HUES64 (cell line): ENCODE results near the gene ARHGAP21. TPM values are rescaled to one million over a fixed set of nuclear protein-coding genes. Genes with fewer than 3 reads are reported as not detected.
"Not testable (repeated sequence)": the region's sequence is repeated elsewhere in the genome, so short reads cannot be mapped to it uniquely, and the experiment has no call there.

Source experiments
- H3K27ac ChIP-seq: 2 replicates; pipeline ENCODE4 v1.7.0; 2013; ENCODE audit warnings: low read depth, low read length, inconsistent platforms
- H3K27me3 ChIP-seq: 2 replicates; pipeline ENCODE4 v1.6.1; 2013; ENCODE audit warnings: mild to moderate bottlenecking, low read length; ENCODE audit not compliant: insufficient read depth
- H3K36me3 ChIP-seq: 2 replicates; pipeline ENCODE4 v1.6.1; 2013; ENCODE audit warnings: mild to moderate bottlenecking, low read length; ENCODE audit not compliant: insufficient read depth
- H3K4me1 ChIP-seq: 2 replicates; pipeline ENCODE4 v1.6.1; 2013; ENCODE audit warnings: mild to moderate bottlenecking, low read length, moderate library complexity; ENCODE audit not compliant: insufficient read depth
- H3K4me3 ChIP-seq: 2 replicates; pipeline ENCODE4 v1.5.1; 2013; ENCODE audit warnings: mild to moderate bottlenecking, low read length, moderate library complexity
- H3K9ac ChIP-seq: 2 replicates; pipeline ENCODE4 v1.6.1; 2013; ENCODE audit warnings: mild to moderate bottlenecking, low read depth, low read length
- H3K9me3 ChIP-seq: 2 replicates; pipeline ENCODE4 v1.6.1; 2013; ENCODE audit warnings: low read depth, low read length; ENCODE audit not compliant: insufficient read depth
- WGBS: fragments of 150-250, 120-280 bp; methylation state at CpG from one replicate; pipeline ENCODE4 v1.1.7; 2013; ENCODE audit warnings: missing lambda C conversion rate; 5-methylcytosine and 5-hydroxymethylcytosine counted together
- polyA plus RNA-seq, 2 experiments: library from polyadenylated mRNA; stranded (reverse); fragments of 50-300 nt; gene quantifications; one replicate each; pipeline ENCODE4 v1.2.3, GENCODE V29; 2013

ARHGAP21 gene
- 30.5 TPM for polyA plus RNA-seq (2013, experiment 1 of 2)
- polyA plus RNA-seq (2013, experiment 2 of 2), result 31.5 TPM

- Histone ChIP-seq H3K36me3 (no peaks in the 10 kb centered on the region), H3K9ac (peak within 1 kb of the TSS; percentile 88), H3K27ac (peak within 1 kb of the TSS; percentile 67; the same call in 1 of the 2 replicates), H3K4me3 (peak within 1 kb of the TSS; percentile 86), H3K9me3 (no peaks in the 10 kb centered on the region), H3K27me3 (peaks cover 44% of the 10 kb centered on the region), H3K4me1 (peaks cover 39% of the 10 kb centered on the region)
- under 1% methylated on average over 45 of the region's 46 CpGs for WGBS
These were observed at the start of gene ARHGAP21 for GRCh38 chr10:24723788-24724380. ARHGAP21 (minus strand) TSS chr10:24723887; CDS start chr10:24721899, 1,988 bp downstream.

- Histone ChIP-seq H3K27me3 (no peaks in the 10 kb centered on the region), H3K36me3 (no peaks in the 10 kb centered on the region), H3K9me3 (no peaks in the 10 kb centered on the region), H3K4me1 (no peaks in the 10 kb centered on the region), H3K4me3 (no peak overlapping the region), H3K9ac (no peak overlapping the region), H3K27ac (no peak overlapping the region)
- WGBS, result 94% methylated on average over 1 of the region's 1 CpG
These were observed 48.4 kb upstream of the ARHGAP21 start for GRCh38 chr10:24771943-24772694.

- peaks cover 14% of the 10 kb centered on the region for H3K4me1 ChIP-seq
- H3K27me3 ChIP-seq, H3K9ac ChIP-seq, H3K36me3 ChIP-seq, H3K9me3 ChIP-seq, H3K4me3 ChIP-seq, H3K27ac ChIP-seq: not testable (repeated sequence)
- 45% methylated on average over 1 of the region's 1 CpG for WGBS
These were observed 41.3 kb upstream of the ARHGAP21 start for GRCh38 chr10:24764991-24765390.

GRCh38 chr10:24762966-24763623 is 39.4 kb upstream of the ARHGAP21 start:
- Histone ChIP-seq H3K36me3 (no peaks in the 10 kb centered on the region), H3K4me3 (no peak overlapping the region), H3K27me3 (no peaks in the 10 kb centered on the region), H3K4me1 (peaks cover 14% of the 10 kb centered on the region), H3K27ac (peak overlapping the region; percentile 22; the same call in 1 of the 2 replicates), H3K9ac (no peak overlapping the region), H3K9me3 (peaks cover 9% of the 10 kb centered on the region; the same call in 1 of the 2 replicates)
- WGBS, result 23% methylated on average over 1 of the region's 2 CpGs

GRCh38 chr10:24762161-24762924 is 38.7 kb upstream of the ARHGAP21 start:
- Histone ChIP-seq H3K27ac (peak overlapping the region; percentile 22; the same call in 1 of the 2 replicates), H3K9ac (no peak overlapping the region), H3K27me3 (no peaks in the 10 kb centered on the region), H3K9me3 (peaks cover 9% of the 10 kb centered on the region; the same call in 1 of the 2 replicates), H3K4me1 (peaks cover 14% of the 10 kb centered on the region), H3K4me3 (no peak overlapping the region), H3K36me3 (no peaks in the 10 kb centered on the region)
- 88% methylated on average over 5 of the region's 8 CpGs for WGBS

- WGBS, result 81% methylated on average over 2 of the region's 2 CpGs
- Histone ChIP-seq H3K4me1 (peaks cover 14% of the 10 kb centered on the region), H3K27me3 (no peaks in the 10 kb centered on the region), H3K27ac (no peak overlapping the region), H3K9me3 (0 out of 2 replicates have a peak, but pooled peaks cover 4% of the 10 kb centered on the region), H3K36me3 (no peaks in the 10 kb centered on the region), H3K9ac (no peak overlapping the region), H3K4me3 (no peak overlapping the region)
These were observed 36.0 kb upstream of the ARHGAP21 start for GRCh38 chr10:24759672-24760071.

GRCh38 chr10:24758254-24758653 is 34.6 kb upstream of the ARHGAP21 start:
- H3K27me3 ChIP-seq, H3K9me3 ChIP-seq, H3K27ac ChIP-seq, H3K9ac ChIP-seq, H3K4me3 ChIP-seq, H3K36me3 ChIP-seq: not testable (repeated sequence)
- 96% methylated on average over 3 of the region's 3 CpGs for WGBS
- H3K4me1 ChIP-seq, result peaks cover 13% of the 10 kb centered on the region

GRCh38 chr10:24756283-24756682 is 32.6 kb upstream of the ARHGAP21 start:
- WGBS, result 90% methylated on average over 1 of the region's 1 CpG
- no peak overlapping the region for H3K9ac ChIP-seq
- no peaks in the 10 kb centered on the region for H3K4me1 ChIP-seq
- no peaks in the 10 kb centered on the region for H3K27me3 ChIP-seq
- no peak overlapping the region for H3K4me3 ChIP-seq
- H3K9me3 ChIP-seq, result no peaks in the 10 kb centered on the region
- no peak overlapping the region for H3K27ac ChIP-seq
- no peaks in the 10 kb centered on the region for H3K36me3 ChIP-seq

GRCh38 chr10:24751716-24752115 is 28.0 kb upstream of the ARHGAP21 start:
- H3K9ac ChIP-seq, result no peak overlapping the region
- H3K4me1 ChIP-seq, result no peaks in the 10 kb centered on the region
- no peaks in the 10 kb centered on the region for H3K9me3 ChIP-seq
- 90% methylated on average over 1 of the region's 1 CpG for WGBS
- no peak overlapping the region for H3K27ac ChIP-seq
- no peaks in the 10 kb centered on the region for H3K36me3 ChIP-seq
- no peak overlapping the region for H3K4me3 ChIP-seq
- H3K27me3 ChIP-seq, result no peaks in the 10 kb centered on the region

GRCh38 chr10:24750695-24751094 is 27.0 kb upstream of the ARHGAP21 start:
- no CpG with 5 or more reads among the region's 2 CpGs for WGBS
- no peaks in the 10 kb centered on the region for H3K9me3 ChIP-seq

More at GRCh38 chr10:24750695-24751094, 27.0 kb upstream of the ARHGAP21 start:
- Histone ChIP-seq H3K4me1 (no peaks in the 10 kb centered on the region), H3K4me3 (no peak overlapping the region), H3K27ac (no peak overlapping the region), H3K9ac (no peak overlapping the region), H3K36me3 (no peaks in the 10 kb centered on the region), H3K27me3 (no peaks in the 10 kb centered on the region)
